Raji (cell line): Measurements from ENCODE around the gene C1orf185.

Experiments
- POLR2A ChIP-seq: IDR thresholded peaks from 2 replicates; pipeline ENCODE4 v1.6.1; 2011; ENCODE audit warnings: low read depth, low read length, control low read depth; ENCODE audit not compliant: insufficient read depth

Gene C1orf185

DNA sequence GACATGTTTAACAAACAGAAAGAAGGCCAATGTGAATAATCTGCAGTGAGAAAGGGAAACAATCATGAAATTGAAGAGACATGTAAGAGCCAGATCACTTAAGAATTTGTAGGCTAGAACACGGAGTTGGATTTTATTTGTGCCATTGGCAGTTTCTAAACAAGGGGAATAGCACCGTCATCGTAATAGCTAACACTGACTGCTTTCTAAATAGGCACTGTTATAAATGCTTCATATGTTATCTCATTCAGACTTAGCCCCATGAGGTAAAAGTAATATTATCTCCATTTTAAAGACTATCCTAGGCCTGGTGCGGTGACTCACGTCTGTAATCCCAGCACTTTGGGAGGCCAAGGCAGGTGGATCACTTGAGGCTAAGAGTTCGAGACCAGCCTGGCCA, 12.1 kb downstream of the C1orf185 start:
- no peak for TF ChIP-seq POLR2A

GRCh38 chr1:51115714-51116404, 13.8 kb downstream of the C1orf185 start:
- TF ChIP-seq POLR2A: no peak

GRCh38 chr1:51119331-51119730, 17.3 kb downstream of the C1orf185 start:
- TF ChIP-seq POLR2A: no peak

- no peak for TF ChIP-seq POLR2A
These were observed 18.6 kb downstream of the C1orf185 start for GRCh38 chr1:51120629-51121028.

DNA sequence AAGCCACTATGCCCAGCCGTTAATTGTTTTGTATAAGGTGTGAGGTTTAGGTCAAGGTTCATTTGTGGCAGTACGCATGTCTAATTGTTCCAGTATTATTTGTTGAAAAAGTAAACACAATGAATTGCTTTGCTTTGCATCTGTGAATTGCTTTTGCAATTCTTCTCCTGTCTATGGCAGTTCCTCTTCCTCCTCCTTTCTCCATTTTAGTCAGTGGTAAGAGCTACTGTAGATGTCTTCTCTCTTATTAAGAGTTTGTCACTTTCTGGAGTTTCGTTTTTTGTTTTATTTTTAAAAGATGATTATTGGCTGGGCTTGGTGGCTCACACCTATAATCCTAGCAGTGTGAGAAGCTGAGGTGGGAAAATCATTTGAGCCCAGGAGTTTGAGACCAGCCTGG, 29.2 kb downstream of the C1orf185 start:
- TF ChIP-seq POLR2A: no peak

- no peak for TF ChIP-seq POLR2A
These were observed 31.0 kb downstream of the C1orf185 start for GRCh38 chr1:51133045-51133444.

GRCh38 chr1:51139474-51139873, 37.4 kb downstream of the C1orf185 start:
- TF ChIP-seq POLR2A: no peak

DNA sequence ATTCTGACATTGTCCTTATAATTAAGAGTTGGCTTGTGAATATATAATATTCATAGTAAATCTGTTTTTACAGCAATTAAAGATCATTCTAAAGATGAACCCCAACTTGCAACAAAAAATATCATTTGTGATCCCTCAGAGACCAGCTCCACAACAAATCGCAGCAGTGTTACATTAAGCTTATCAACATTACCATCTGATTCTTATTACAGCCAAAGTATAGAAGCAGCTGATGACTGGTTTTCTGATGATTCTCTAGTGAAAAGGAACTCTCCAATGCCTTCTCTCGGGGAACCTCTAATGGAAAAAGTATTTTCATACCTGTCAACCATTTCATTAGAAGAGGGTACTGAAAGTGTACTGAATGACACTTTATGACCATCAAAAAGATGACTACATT, 45.4 kb downstream of the C1orf185 start:
- TF ChIP-seq POLR2A: no peak

- TF ChIP-seq POLR2A: no peak
These were observed 52.7 kb downstream of the C1orf185 start for GRCh38 chr1:51154776-51155175.

DNA sequence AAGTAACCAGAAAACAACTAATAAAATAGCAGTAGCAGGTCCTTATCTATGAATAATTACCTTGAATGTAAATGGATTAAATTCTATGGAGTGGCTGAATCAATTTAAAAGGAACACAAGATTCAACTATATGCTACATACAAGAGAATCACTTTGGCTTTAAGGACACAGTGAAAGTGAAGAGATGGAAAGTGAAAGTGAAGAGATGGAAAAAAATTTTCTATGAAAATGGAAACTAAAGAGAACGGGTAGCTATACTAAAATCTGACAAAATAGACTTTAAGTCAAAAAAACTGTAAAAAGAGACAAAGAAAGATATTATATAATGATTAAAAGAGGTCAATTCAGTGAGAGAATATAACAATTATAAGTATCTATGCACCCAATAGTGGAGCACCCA, 54.7 kb downstream of the C1orf185 start:
- no peak for TF ChIP-seq POLR2A

DNA sequence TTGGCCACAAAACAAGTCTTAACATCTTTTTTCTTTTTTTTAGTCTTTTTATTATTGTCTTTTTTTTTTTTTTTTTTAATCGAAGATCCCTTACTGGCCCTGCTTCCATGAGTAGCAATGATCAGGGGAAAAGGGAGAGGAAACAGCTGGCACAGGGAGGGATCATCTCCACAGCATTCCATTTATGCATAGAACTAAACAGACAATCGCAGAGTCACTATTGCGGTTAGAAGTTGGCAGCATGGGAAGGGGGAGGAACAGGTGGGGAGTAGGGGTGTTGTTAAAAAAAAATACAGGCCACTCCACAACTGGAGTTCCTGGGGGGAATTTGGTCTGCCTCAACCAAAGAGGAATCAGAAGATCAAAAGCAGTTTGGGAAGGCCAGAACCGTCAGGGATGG, 55.4 kb downstream of the C1orf185 start:
- no peak for TF ChIP-seq POLR2A

GRCh38 chr1:51158263-51158662, 56.2 kb downstream of the C1orf185 start:
- TF ChIP-seq POLR2A: no peak

- TF ChIP-seq POLR2A: no peak
These were observed 63.5 kb downstream of the C1orf185 start for GRCh38 chr1:51165540-51165939.

- no peak for TF ChIP-seq POLR2A
These were observed 66.3 kb downstream of the C1orf185 start for GRCh38 chr1:51168266-51168845.

DNA sequence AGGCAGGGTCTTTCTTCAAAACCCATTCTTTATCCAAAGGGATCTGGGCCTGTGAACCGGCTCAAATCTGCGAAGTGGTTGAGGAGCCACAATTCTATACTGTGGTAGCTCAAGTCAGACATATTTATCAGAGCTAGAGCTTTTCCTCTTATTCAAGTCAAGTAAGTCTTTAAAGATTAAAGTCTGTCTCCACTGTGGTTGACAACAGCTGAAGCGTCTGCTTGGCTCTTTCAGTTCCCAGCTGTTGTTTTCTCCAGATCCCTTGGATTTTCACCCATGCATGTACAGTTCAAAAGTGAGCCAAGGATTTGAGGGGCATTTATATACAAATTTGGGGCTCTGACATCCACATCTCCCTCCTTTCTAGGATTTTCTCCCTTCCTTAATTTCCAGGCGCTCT, 66.9 kb downstream of the C1orf185 start:
- no peak for TF ChIP-seq POLR2A

GRCh38 chr1:51170342-51170741, 68.3 kb downstream of the C1orf185 start:
- no peak for TF ChIP-seq POLR2A

- no peak for TF ChIP-seq POLR2A
These were observed 70.8 kb downstream of the C1orf185 start for GRCh38 chr1:51172811-51173210.
